ENCODE data around the gene UVSSA.

The UVSSA gene

GRCh38 chr4:1401409-1402020, 54.5 kb downstream of the UVSSA start:
- no peak overlapping the region for H3K27ac ChIP-seq
- H3K9ac ChIP-seq = no peak overlapping the region
- H3K4me2 ChIP-seq = no peak overlapping the region
- H3K27me3 ChIP-seq (ENCODE audit: insufficient read depth, low read depth) = no peaks in the 10 kb centered on the region; the same call in 1 of the 2 replicates
- TF ChIP-seq CTCF (conservative IDR thresholded peaks at IDR 0.05; ENCODE audit: low read depth, low read length) = no peak
- no peaks in the 10 kb centered on the region for H3K36me3 ChIP-seq (ENCODE audit: insufficient read depth)
- H3K4me1 ChIP-seq (ENCODE audit: low read depth, poor library complexity, severe bottlenecking) = no peaks in the 10 kb centered on the region
- H4K20me1 ChIP-seq (ENCODE audit: insufficient read depth) = no peaks in the 10 kb centered on the region
- H3K4me3 ChIP-seq (IDR thresholded peaks at IDR 0.05; ENCODE audit: insufficient read depth, low read depth, low read length) = no peak overlapping the region
- no peaks in the 10 kb centered on the region for H3K79me2 ChIP-seq (ENCODE audit: insufficient read depth, low read depth)
- no peak overlapping the region for H2AFZ ChIP-seq (ENCODE audit: low read depth)

DNA sequence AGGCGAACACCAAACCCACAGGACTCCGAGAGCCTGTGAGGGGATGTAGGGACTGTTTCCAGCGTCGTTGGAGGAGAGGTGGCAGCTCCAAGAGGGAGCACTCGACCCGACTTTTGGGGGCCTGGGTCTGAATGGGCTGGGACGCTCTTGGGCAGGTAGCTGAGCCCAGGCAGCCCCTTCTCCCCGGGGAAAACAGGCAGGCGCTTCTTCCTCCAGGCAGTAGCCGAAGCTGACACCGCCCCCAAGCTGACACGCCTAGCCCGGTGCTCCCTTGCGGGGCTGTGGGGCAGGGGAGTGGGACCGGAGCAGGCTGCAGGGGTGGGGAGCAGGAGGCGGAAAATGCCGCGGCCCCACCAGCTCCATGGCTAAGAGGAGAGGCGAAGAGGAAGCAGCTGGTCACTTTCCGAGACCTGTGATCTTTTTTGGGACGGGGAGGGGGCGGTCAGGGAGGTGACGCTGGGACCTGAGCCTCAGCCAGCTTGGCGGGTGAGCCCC, 55.1 kb downstream of the UVSSA start:
- no peaks in the 10 kb centered on the region for H3K4me1 ChIP-seq (ENCODE audit: low read depth, poor library complexity, severe bottlenecking)
- H3K4me2 ChIP-seq = no peak overlapping the region
- no peak overlapping the region for H2AFZ ChIP-seq (ENCODE audit: low read depth)
- H3K27me3 ChIP-seq (ENCODE audit: insufficient read depth, low read depth) = no peaks in the 10 kb centered on the region; the same call in 1 of the 2 replicates
- no peaks in the 10 kb centered on the region for H4K20me1 ChIP-seq (ENCODE audit: insufficient read depth)
- no peak for TF ChIP-seq CTCF (conservative IDR thresholded peaks at IDR 0.05; ENCODE audit: low read depth, low read length)
- no peak overlapping the region for H3K9ac ChIP-seq
- H3K36me3 ChIP-seq (ENCODE audit: insufficient read depth) = no peaks in the 10 kb centered on the region
- H3K27ac ChIP-seq = no peak overlapping the region
- H3K4me3 ChIP-seq (IDR thresholded peaks at IDR 0.05; ENCODE audit: insufficient read depth, low read depth, low read length) = no peak overlapping the region
- no peaks in the 10 kb centered on the region for H3K79me2 ChIP-seq (ENCODE audit: insufficient read depth, low read depth)

- Histone ChIP-seq H3K4me1 (ENCODE audit: low read depth, poor library complexity, severe bottlenecking) (no peaks in the 10 kb centered on the region), H4K20me1 (ENCODE audit: insufficient read depth) (no peaks in the 10 kb centered on the region), H3K27me3 (ENCODE audit: insufficient read depth, low read depth) (no peaks in the 10 kb centered on the region; the same call in 1 of the 2 replicates), H3K9ac (no peak overlapping the region), H3K79me2 (ENCODE audit: insufficient read depth, low read depth) (no peaks in the 10 kb centered on the region), H3K36me3 (ENCODE audit: insufficient read depth) (no peaks in the 10 kb centered on the region), H3K4me3 (IDR thresholded peaks at IDR 0.05; ENCODE audit: insufficient read depth, low read depth, low read length) (no peak overlapping the region), H3K4me2 (no peak overlapping the region), H3K27ac (no peak overlapping the region), H2AFZ (ENCODE audit: low read depth) (no peak overlapping the region)
- no peak for TF ChIP-seq CTCF (conservative IDR thresholded peaks at IDR 0.05; ENCODE audit: low read depth, low read length)
These were observed 55.6 kb downstream of the UVSSA start for GRCh38 chr4:1402516-1403091.

GRCh38 chr4:1403177-1403583, 56.2 kb downstream of the UVSSA start:
- no peaks in the 10 kb centered on the region; the same call in 1 of the 2 replicates for H3K27me3 ChIP-seq (ENCODE audit: insufficient read depth, low read depth)
- no peak overlapping the region for H3K9ac ChIP-seq
- H4K20me1 ChIP-seq (ENCODE audit: insufficient read depth) = no peaks in the 10 kb centered on the region
- H3K4me3 ChIP-seq (IDR thresholded peaks at IDR 0.05; ENCODE audit: insufficient read depth, low read depth, low read length) = no peak overlapping the region
- H2AFZ ChIP-seq (ENCODE audit: low read depth) = no peak overlapping the region
- no peak overlapping the region for H3K27ac ChIP-seq
- H3K4me1 ChIP-seq (ENCODE audit: low read depth, poor library complexity, severe bottlenecking) = no peaks in the 10 kb centered on the region
- no peaks in the 10 kb centered on the region for H3K36me3 ChIP-seq (ENCODE audit: insufficient read depth)
- H3K4me2 ChIP-seq = no peak overlapping the region
- no peak for TF ChIP-seq CTCF (conservative IDR thresholded peaks at IDR 0.05; ENCODE audit: low read depth, low read length)
- no peaks in the 10 kb centered on the region for H3K79me2 ChIP-seq (ENCODE audit: insufficient read depth, low read depth)

All from KMS-11 (cell line).